HG03097 (cell line): ENCODE measurements around the gene NUDT4.
"Not testable (repeated sequence)": the region's sequence is repeated elsewhere in the genome, so short reads cannot be mapped to it uniquely, and the experiment has no call there.

Experiments used
- ATAC-seq: cut with Tn5 transposase; IDR thresholded peaks from one replicate; pipeline ENCODE4 v1.9.1; 2021; ENCODE audit not compliant: unreplicated experiment, low FRiP score

Gene NUDT4

DNA sequence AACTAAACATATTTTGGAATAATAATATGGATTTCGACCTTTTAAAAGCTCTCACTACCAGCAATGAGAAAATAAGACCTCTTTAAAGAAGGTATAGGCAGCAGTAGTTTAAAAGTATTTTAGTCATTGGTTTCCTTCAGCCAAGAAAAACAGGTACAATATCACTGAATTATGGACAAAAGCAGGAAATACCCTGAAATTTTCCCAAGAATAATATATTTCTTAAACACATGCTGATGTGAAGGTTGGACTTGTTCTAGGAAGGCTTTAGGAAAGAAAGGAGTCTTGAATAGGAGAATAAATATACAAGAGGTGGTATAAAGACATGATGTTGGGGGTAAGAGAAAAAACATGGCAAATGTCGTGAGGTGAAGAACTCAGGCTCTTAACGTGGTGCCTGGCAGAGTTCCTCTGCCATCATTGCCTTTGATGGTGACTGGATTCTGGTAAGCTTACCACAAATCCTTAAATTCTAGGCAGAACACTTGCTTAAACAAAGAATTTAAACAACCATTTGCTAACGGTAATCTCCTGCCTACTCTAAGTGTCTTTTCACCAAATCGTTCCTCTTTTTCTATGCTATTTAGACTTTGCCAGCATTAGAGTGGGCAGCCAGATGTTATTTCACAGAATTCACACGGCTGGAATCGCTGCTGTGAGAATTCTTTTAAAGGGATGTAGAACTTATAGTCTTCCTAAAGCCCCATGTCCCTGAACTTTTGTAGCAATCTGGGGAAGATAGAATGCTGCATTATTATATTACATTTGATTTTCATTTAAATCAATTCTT, 11.9 kb upstream of the NUDT4 start:
- ATAC-seq: no peak

- ATAC-seq: no peak
Measured at GRCh38 chr12:93366422-93366821, 11.3 kb upstream of the NUDT4 start.

DNA sequence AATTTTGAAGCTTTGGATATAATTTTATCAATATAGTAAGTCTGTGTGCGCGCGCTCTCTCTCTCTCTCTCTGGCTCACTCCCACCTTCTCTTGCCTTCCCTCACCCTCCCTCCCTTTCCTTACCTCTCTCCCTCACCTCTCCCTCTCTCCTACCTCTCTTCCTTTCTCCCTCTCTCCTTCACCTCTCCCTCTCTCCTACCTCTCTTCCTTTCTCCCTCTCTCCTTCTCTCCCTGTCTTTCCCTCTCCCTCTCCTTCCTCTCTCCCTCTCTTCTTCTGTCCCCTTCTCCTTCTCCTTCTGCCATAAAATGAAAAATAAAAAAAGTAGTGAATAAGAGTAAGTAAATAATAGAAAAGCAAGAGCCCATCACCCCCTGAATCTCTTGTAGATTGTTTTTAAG, 9.0 kb upstream of the NUDT4 start:
- no peak for ATAC-seq

DNA sequence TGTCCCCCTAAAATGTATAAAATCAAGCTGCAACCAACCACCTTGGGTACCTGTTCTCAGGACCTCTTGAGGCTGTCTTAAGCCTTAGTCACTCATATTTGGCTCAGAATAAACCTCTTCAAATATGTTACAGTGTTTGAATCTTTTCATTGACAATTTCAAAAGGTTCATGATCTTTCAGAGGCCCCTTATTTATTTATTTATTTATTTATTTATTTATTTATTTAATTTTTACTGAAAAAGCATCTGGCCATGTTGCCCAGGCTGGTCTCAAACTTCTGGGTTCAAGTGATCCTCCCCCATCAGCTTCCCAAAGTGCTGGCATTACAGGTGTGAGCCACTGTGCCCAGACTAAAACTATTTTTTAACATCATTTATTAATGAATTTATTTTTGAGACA, 8.2 kb upstream of the NUDT4 start:
- no peak for ATAC-seq

DNA sequence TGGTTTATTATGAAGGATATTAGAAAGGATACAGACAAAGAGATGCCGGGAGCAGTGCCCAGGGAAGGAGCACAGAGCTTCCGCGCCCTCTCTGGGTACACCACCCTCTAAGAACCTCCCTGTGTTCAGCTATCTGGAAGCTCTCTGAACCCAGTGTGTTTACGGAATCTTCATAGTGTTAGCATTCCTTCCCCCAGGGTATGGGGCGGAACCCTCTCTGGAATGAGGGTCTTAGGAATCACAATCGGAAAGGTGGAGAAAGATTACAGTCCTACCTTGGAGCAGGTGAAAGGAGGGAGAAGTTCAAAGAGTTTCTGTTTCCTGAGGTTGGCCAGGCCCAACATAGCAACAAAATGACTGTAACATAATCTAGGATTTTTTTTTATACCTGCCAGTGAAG, 6.8 kb upstream of the NUDT4 start:
- no peak for ATAC-seq

GRCh38 chr12:93373961-93374656, 3.6 kb upstream of the NUDT4 start:
- ATAC-seq: no peak

- no peak for ATAC-seq
Measured at GRCh38 chr12:93375906-93376305, 1.8 kb upstream of the NUDT4 start.

- no peak for ATAC-seq
Measured at GRCh38 chr12:93376436-93377251, 1.1 kb upstream of the NUDT4 start.

DNA sequence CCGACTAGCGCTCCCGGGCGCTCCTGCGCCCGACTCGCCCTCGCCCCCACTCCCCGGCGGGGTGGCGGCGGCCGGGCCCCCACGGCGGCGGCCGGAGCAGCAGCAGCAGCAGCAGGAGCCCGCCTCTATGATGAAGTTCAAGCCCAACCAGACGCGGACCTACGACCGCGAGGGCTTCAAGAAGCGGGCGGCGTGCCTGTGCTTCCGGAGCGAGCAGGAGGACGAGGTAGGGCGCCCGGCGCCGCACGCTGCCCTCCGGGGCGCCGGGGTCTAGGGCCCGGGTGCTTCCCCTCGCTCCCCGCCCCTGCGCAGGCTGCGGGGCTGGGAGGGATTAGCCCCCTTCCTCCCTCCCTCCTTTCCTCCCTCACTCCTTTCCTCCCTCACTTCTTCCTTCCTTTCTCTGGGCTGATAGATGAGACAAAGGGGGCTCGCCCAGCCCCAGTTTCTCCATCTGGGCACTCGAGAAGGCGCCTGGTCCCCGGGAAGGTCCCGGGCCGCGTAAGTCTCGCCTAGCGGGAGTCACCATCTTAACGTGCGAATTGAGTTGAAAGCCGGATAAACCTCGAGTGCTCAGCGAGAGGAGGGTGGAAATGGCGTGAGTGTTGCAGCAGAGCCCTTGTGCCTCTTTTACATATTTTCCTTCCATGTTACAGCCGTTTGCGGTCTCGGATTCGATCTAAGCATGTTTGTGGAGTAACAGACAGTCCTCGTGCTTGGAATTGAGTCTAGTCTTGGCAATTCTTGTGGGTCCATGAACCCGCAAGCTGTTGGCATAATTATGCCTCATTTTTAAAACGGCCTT, 672 bp downstream of the NUDT4 start:
- peak; percentile 29 for ATAC-seq

DNA sequence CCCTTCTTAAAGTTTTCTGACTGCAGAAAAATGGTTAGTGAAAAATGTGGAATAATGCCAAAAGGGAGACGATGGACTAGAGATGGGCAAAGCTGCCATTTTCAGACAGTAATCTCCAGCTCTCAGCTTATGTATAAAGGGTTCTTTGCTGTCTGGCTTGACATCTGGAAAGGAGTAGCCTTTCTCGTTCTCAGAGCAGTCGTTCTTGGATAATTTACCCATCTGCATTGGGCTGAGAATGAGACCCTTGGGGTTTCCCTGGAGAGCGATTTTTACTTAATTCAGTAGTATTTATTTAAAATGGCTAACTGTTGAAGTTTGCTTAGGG, 1.2 kb downstream of the NUDT4 start:
- ATAC-seq: no peak

DNA sequence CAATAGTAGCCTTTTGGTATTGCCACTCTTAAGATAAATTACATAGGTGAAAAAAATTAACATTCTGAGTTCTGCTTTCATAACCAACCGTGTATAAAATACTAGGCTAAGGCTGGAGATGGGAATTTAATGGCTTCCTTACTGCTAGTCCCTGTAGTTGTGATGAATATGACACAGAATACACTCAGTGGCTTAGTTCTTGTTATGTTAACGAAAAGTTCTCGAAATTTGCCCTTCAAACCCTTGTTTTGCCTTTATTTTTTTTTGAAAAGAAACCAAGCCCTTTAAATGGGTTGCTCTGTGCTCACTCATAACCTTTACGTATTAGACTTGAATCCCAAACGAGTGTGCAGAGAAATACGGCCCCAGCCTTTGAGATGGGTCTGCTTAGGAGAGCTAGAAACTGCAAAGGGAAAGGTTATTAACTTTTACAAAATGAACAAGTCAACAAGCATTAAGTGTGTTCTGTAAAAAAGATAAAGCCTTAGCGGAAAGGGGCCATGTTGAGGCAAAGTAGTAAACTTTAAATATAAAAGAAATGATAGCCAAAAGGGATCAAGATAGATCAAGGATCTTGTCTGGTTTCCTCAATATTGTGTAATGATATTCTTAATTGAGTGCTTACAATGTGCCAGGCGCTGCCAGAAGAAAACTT, 1.7 kb downstream of the NUDT4 start:
- ATAC-seq: no peak

DNA sequence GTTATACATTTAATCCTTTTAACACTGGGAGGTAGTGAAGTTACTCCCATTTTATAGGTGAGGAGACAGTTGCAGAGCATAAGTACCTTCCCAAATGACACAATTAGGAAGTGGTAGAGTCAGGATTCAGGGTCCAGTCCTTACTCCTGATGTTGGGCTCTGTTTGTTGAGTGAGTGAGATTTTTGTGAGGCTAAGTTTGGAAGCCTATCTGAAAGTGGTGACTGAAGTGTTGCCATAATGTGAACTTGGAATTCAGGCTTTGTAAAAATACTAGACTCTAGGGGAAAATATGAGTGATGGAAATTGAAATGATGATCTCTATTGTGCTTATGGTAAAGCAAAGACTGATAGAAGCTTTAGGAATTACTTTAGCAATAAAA, 2.2 kb downstream of the NUDT4 start:
- ATAC-seq: no peak

- no peak for ATAC-seq
Measured at GRCh38 chr12:93380480-93381121, 2.9 kb downstream of the NUDT4 start.

- ATAC-seq: no peak
Measured at GRCh38 chr12:93381161-93381975, 3.6 kb downstream of the NUDT4 start.

- not testable (repeated sequence) for ATAC-seq
Measured at GRCh38 chr12:93381976-93382437, 4.3 kb downstream of the NUDT4 start.

GRCh38 chr12:93387780-93388179, 10.1 kb downstream of the NUDT4 start:
- no peak for ATAC-seq

GRCh38 chr12:93390031-93390430, 12.3 kb downstream of the NUDT4 start:
- ATAC-seq: no peak

DNA sequence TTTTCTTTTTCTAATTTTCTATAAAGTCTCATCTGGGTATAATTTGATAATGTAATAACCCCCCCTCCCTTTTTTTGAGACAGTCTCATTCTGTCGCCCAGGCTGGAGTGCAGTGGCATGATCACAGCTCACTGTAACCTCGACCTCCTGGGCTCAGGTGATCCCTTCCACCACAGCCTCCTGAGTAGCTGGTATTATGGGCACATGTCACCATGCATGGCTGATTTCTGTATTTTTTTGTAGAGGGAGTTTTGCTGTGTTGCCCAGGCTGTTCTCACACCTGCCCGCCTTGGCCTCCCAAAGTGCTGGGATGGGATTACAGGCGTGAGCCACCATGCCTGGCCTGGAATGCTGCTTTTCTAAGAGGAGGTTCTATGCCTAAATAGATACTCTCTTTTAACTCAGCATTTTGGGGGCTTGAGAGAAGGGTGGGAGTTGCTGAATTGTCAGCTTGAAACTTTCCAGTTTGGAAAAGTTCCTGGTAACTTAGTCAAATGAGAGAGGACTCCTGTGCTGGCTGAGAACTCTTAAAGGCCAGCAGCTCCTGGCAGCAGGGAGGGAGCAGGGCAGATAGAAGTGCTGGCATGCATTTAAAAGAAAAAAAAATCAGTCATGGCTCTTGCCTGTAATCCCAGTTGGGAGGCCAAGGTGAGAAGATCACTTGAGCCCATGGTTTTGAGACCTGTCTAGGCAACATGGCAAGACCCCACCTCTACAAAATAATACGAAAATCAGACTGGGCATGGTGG, 13.0 kb downstream of the NUDT4 start:
- ATAC-seq: no peak
